Fibroblast of the aortic adventitia (primary cell): ENCODE data around the gene GPR171. TPM values are rescaled to one million over a fixed set of nuclear protein-coding genes. Genes with fewer than 3 reads are reported as not detected.
A peak's percentile ranks its signal among the peaks of the same experiment; 100 is the strongest.

Source experiments
- DNase-seq: peaks from one replicate; pipeline ENCODE4 v3.0.0-alpha.2; 2010; ENCODE audit warnings: low read depth
- H3K4me3 ChIP-seq: 2 replicates; pipeline ENCODE4 v1.5.1; 2011; ENCODE audit warnings: low read depth, mild to moderate bottlenecking, control low read depth, low read length, moderate library complexity
- total RNA-seq: library from RNA; depleted of rRNA; stranded (reverse); fragments of >200 nt; gene quantifications from 2 replicates; pipeline ENCODE4 v1.2.3, GENCODE V29; 2012; ENCODE audit warnings: low replicate concordance
- TF ChIP-seq, protein P1 (sequence below): IDR thresholded peaks from 2 replicates; pipeline ENCODE4 v1.5.1; 2011; ENCODE audit warnings: mild to moderate bottlenecking, low read length, control low read depth, inconsistent platforms; ENCODE audit not compliant: insufficient read depth

Gene GPR171
- total RNA-seq, 1 donor, result not detected

DNA sequence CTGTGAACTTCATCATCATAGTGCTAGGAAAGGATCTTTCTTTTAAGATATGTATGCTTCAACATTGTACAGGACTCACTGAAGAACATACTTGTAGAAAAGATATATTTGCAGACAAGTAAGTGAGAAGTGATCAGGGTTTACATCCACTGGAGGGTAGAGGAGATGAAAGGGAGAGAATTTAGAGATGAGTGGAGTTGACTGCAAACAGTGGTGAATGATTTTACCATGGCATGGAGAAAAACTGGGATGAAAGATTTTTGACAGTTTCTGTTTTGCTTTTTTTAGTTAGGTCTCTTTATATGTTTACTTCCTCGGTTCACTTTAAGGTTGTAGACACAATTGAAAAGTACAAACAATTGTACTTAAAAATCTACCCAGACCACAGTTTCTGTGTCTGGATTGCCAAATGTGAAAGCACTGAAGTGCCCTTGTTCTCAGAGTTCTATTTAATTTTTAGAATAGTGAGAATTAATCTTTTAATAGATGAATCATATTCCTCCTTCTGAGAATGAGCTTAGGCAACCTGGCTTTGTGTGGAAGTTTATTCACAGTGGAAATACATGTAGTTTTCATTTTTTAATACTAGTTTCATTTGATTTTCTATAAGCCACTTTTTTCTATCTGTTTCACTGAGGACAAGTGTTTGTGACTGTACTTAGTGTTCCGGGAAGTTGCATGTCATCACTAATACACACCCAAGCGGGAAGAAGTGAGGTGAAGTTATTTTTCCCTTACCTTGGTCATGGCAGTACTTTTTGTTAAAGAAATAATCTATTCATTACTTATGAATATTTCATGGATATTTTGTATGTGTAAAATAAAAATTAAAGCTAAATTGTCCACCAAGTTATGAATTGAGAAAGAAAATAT lies 1.8 kb upstream of the GPR171 start:
- TF ChIP-seq, protein P1, sequence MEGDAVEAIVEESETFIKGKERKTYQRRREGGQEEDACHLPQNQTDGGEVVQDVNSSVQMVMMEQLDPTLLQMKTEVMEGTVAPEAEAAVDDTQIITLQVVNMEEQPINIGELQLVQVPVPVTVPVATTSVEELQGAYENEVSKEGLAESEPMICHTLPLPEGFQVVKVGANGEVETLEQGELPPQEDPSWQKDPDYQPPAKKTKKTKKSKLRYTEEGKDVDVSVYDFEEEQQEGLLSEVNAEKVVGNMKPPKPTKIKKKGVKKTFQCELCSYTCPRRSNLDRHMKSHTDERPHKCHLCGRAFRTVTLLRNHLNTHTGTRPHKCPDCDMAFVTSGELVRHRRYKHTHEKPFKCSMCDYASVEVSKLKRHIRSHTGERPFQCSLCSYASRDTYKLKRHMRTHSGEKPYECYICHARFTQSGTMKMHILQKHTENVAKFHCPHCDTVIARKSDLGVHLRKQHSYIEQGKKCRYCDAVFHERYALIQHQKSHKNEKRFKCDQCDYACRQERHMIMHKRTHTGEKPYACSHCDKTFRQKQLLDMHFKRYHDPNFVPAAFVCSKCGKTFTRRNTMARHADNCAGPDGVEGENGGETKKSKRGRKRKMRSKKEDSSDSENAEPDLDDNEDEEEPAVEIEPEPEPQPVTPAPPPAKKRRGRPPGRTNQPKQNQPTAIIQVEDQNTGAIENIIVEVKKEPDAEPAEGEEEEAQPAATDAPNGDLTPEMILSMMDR, result no peak
- no peak overlapping the region for H3K4me3 ChIP-seq

DNA sequence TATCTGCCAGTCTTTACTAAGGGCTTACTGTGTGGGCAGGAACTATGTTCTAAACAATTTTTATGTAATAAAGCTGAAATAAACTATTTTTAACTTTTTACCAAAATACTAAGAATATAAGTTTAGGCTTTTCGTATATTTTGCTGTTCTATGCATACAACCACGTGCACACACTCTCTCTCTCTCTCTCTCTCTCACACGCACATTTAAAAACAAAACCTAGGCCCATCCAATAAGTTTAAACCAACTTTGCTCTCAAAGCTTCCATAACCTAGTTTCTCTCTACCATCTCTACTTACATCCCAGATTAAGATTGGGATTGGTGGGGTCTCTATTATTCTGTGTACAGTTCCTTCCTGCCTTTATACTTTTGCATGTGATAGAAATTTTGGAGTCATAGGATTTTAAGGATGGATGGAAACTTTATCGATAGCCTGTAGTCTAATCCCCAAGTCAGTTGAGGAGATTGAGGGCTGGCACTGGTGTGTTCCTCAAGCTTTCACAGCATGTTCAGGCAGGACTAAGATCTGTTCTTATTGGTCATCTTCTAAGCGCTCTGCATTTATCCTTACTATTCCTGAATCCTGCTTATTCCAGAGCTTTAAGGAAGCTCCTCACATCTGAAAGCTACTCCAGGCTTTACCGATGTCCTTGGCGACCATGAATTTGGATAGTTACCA lies 1.8 kb downstream of the GPR171 start:
- no peak overlapping the region for H3K4me3 ChIP-seq
- no peak for DNase-seq
- TF ChIP-seq, protein P1, result no peak

More for the DNA sequence above, 1.8 kb upstream of the GPR171 start:
- no peak for DNase-seq

DNA sequence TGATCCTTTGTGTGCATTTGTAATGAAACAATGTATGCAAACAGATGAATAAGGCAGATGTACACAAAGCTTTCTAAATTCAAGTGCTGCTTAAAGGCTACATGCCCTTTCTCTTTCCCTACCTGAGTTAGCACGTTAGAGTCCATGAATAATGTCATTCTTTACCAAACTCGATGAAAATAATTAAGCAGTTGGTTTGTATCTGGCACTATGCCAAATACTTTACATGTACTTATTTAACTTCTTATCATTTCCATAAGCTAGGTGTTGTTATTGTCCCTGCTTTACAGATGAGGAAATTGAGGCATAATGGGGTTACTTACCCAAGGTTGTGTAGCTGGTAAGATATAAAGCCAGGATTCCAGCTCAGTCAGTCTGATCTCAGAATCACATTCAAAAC lies 2.4 kb downstream of the GPR171 start:
- H3K4me3 ChIP-seq, result no peak overlapping the region
- DNase-seq, result no peak
- TF ChIP-seq, protein P1, result no peak

DNA sequence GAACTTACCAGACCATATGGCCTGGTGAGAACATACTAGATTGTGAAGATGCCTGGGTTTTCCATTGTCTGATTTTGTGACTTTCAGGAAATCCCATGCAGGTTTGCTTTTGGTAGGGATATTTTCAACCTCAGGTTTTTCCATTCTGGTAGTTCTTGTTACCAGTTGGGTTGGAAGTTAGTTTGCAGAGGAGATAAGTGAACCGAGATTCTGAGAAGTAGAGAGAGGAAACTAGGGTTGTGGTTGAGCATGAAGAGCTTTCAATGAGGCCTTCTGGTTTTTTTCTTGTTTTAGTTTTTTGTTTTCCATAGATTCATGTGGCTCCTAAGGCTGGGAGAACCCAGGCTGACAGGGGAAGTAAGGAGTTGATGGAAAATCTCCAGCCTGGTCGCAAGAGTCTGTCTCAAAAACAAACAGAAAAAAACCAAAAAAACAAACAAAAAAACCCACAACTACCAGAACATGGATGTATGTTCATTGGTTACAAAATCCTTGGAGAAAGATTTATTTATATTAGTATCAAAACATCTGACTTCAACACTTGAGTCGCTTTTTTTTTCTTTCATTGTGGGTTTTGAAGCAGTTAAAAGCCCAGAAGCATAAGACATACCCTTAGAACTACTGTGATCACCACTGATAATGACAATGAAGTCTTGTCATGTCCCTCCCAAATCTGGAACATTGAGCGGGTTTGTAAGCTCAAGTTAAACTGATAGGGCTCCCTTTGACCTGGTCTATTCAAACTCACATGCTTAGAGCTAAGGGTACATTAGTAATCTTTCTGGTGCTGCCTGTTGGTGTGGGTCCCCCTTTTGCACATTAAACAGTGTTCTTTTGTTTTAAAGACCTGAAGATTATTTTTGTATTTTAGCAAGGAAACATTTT lies 3.2 kb downstream of the GPR171 start:
- no peak for DNase-seq
- no peak overlapping the region for H3K4me3 ChIP-seq
- TF ChIP-seq, protein P1, result no peak

DNA sequence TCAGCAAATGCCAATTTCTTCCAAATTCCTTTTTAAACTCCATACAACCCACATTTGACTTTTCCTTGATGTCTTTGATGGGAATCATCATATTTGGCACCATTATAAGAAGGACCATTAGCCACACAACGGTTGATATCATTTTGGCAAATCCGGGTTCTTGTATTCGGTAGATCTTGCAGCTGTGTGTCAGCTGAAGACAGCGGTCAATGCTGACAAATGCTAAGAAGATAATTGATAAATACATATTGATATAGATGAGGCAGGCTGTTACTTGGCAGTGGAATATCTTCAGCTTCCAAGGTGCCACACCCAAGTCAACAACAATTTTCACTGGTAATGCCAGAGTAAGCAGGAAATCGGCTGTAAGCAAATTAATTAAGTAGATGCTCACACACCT lies 4.2 kb downstream of the GPR171 start:
- no peak overlapping the region for H3K4me3 ChIP-seq
- TF ChIP-seq, protein P1, result no peak
- no peak for DNase-seq

DNA sequence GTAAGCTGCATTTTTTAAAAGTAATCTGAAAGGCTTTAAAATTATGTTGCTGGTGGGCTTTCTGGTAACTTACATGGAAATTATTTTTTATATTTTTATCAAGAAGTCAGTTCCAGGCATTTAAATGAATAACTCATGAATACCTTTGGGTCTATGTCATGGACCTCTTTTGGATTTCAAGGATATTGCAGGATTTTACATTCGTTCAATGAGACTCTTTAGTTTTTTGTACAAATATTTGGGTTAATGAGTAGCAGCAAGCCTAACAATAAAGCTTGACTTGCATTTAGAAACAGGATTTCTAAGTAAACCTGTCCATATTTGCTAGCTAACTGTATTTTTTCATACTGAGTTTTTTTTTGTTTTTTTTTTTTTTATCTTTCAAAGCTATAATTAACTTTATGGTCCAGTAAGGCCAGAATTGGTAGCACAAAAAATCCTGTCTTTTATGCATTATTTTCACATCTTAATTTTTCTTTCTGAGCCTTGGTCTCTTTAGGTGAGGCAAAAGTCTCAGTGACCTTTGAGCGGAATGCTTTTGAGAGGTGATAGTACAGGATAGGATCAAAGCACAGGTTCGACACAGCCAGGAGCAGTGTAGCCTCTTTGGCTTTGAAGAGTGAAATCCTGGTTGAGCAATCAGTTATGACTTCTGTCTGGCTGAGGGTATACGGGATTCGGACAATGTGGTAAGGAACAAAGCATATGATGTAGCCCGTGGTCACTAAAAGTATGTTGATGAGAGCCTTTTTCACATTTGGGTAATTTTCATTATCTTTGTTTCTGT lies 4.8 kb downstream of the GPR171 start:
- H3K4me3 ChIP-seq, result no peak overlapping the region
- peak; percentile 75 for DNase-seq
- TF ChIP-seq, protein P1, result no peak
